ENCODE measurements around the gene SCGB1A1.

DNA sequence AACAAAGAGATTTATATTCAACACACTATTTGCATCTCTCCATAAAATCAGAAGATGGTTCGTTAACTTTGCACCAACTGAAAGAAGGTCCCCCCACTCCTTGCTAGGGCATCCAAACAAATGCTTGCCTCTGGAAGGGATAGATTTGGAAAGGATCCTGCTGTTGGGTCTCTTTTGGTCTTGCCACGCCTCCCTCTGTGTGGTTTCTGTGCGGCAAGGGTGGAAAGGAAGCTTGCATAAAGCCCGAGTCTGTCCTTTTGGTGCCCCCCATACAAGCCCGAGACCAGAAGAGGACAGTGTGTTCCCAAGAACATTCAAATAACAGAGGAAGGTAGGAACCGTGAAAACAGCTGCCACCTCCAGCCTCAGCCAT is 15.1 kb downstream of the SCGB1A1 start:
- TF ChIP-seq, protein P1, sequence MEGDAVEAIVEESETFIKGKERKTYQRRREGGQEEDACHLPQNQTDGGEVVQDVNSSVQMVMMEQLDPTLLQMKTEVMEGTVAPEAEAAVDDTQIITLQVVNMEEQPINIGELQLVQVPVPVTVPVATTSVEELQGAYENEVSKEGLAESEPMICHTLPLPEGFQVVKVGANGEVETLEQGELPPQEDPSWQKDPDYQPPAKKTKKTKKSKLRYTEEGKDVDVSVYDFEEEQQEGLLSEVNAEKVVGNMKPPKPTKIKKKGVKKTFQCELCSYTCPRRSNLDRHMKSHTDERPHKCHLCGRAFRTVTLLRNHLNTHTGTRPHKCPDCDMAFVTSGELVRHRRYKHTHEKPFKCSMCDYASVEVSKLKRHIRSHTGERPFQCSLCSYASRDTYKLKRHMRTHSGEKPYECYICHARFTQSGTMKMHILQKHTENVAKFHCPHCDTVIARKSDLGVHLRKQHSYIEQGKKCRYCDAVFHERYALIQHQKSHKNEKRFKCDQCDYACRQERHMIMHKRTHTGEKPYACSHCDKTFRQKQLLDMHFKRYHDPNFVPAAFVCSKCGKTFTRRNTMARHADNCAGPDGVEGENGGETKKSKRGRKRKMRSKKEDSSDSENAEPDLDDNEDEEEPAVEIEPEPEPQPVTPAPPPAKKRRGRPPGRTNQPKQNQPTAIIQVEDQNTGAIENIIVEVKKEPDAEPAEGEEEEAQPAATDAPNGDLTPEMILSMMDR (IDR thresholded peaks at IDR 0.05) = no peak
- no peak for TF ChIP-seq POLR2A (IDR thresholded peaks at IDR 0.05)

Measured in esophagus squamous epithelium (tissue), 4 donors.